ENCODE results near the gene CAPN8.

Gene CAPN8

DNA sequence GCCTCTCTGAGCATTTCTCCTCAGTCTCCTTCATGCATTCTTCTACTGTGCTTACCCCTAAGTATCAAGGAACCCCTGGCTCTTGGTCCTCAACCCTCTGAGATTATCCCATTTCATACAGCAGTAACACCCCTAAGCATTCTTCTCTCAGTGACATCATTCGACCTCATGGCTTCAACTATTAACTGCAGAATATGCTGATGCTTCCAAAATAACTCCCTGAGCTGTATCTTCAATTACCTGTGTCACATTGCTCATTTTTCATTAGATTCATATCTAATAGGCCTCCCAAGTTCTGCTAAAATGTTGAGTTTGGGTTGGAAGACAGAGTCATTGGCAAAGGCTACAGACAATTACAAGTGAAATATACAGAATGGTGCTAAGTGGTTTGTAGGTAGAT, 7.5 kb downstream of the CAPN8 start:
- no peak for DNase-seq

DNA sequence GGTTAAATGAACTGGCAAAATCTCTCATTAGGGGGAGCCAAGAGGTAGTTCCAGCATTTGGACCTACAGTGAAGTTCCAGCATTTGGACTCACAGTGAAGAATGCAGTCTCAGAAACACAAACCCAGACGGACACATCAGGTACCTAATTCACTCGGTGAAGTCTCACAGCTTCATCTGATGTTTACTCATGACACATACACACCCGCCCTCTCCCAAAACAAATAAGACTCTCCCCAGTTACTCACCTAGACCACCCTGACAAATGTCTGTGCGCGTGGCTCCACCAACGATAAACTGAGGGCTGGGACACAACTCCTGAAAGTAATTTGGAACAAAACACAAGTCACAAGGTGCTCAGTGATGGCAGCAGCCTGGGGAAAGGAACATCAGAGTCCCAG, 11.4 kb downstream of the CAPN8 start:
- peak in 1 of 56 donors; percentile 6 for DNase-seq

DNA sequence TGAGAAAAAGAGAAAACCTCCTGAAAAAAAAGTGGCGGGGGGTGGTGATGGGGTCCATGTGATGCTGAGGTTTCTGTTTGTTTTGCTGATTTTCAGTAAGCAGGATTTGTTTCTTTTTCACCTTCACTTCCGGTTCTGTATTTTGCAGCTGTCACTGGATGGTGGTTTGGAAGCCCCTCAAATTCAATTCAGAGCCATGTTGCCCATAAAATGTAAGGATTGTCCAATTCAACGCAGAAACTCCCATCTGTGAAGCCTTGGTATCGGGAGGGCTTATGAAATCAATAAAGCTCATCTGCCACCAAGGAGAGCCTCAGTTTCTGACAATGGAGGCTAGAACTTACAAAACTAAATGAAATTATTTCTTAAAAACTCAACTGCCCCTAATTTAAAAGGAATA, 12.1 kb downstream of the CAPN8 start:
- no peak for DNase-seq

GRCh38 chr1:223653015-223653414, 12.5 kb downstream of the CAPN8 start:
- peak in 3 of 56 donors; percentile 23 to 33 (median 25) for DNase-seq

DNA sequence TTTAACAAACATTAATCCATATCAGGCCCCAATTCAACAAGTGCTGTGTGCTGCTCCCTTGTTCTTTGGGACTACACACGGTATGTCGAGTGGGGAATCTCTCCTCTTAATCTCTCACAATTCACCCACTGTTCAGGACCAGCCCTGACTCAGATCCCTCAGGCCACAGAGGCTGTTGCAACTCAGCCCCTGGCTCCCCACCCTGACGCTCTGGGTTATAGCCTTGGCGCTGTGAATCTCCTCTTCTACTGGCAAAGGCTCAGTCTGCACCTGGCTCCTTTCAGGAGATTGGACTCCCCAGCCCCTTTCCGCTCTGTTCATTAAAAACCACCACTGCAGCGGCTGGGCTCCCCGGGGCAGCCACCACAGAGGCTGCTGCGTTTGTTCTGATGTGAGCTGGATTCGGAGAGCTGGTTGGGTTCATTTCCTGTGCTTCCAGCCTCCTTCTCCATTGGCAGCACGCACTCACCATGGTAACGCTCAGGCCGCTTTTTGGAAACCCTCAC, 13.0 kb downstream of the CAPN8 start:
- DNase-seq: peak in 32 of 56 donors; percentile 3 to 51 (median 20)

GRCh38 chr1:223651291-223651991, 14.1 kb downstream of the CAPN8 start:
- DNase-seq: no peak

- no peak for DNase-seq
Observed at GRCh38 chr1:223650465-223650864, 15.0 kb downstream of the CAPN8 start.

DNA sequence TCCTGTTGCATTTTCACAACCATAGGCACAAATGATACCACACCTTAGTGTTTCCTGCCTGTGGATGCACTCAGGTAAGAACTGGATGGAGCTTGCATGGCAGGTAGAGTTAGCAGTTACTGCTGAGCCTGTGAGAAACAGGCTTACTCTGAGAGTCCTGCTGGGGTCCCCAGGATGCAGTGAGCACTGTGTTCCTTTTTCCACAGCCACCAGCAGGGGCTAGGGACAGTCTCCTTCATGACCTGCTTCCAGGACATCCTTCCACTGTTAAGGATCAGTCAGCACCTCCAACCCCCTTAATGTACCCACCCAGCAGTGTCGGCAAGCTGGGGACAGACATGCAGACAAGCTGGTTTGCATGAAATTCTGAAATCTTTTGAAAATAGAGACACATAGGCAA, 16.3 kb downstream of the CAPN8 start:
- no peak for DNase-seq

GRCh38 chr1:223647249-223647648, 18.3 kb downstream of the CAPN8 start:
- DNase-seq: no peak

GRCh38 chr1:223645903-223646302, 19.6 kb downstream of the CAPN8 start:
- no peak for DNase-seq

DNA sequence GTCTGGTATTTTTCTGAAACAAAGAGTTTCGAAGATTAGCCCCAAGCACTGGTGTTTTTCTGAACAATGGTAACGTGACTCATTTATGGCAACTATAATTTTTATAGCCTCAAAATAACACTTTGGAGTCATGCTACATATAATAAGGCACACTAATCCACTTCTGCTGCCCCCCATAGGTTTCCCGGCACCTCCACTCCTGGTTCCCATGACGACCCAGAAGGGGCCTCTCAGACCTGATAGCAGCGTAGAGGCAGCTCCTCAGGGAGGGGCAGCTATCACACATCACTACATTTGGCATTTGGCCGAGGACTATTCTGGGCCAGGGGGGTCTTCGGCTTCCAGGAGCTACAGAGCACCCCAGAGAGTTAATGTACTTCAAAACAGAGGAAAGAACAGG, 23.3 kb downstream of the CAPN8 start:
- DNase-seq: no peak

DNA sequence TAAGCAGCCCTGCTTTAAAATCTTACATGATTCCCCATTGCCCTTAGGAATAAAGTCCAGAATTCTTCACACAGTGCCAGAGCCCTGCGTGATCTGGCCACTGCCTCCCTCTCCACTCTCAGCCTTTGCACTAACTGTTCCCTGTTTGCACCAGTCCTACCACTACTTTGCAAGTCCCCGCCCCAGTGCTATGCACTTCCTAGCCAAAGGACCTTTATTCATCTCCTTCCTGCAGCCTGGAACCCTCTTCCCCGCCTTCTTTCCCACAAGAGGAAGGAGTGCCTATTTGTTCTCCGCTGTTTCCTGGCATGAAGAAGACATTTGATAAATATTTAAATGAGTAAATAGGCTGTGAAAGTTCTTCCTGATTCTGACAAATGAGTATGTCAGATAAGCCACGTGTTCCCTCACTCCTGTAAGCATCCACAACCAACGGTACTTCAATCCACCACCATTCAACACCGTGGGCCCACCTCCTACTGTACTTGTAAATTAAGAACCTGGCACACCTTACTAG, 23.9 kb downstream of the CAPN8 start:
- no peak for DNase-seq

DNA sequence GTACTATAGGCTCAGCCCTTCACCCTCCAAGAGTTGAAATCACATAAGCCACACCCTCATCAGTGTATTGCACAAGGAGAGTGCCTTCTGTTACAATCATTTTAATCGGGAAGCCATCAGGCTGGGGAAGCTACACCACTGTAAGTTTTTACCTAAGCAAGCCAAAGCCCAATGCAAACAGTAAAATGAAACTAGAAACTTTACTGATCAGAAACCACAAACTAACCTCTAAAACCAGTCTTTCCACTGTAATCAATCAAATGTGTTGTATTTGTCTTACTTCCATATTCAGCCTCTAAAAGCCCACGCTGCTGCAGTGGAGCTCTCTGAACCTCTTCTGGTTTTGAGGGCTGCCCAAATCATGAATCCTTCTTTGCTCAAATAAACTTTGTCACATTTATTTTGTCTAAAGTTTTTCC, 26.2 kb downstream of the CAPN8 start:
- no peak for DNase-seq

GRCh38 chr1:223635236-223635635, 30.3 kb downstream of the CAPN8 start:
- DNase-seq: no peak

- DNase-seq: no peak
Observed at GRCh38 chr1:223634423-223634822, 31.1 kb downstream of the CAPN8 start.

GRCh38 chr1:223631956-223632355, 33.5 kb downstream of the CAPN8 start:
- DNase-seq: no peak

GRCh38 chr1:223631473-223631872, 34.0 kb downstream of the CAPN8 start:
- DNase-seq: peak in 1 of 56 donors; percentile 3

- no peak for DNase-seq
Observed at GRCh38 chr1:223629126-223629457, 36.4 kb downstream of the CAPN8 start.

- peak in 27 of 56 donors; percentile 2 to 60 (median 9) for DNase-seq
Observed at GRCh38 chr1:223628233-223629125, 37.0 kb downstream of the CAPN8 start.

- DNase-seq: no peak
Observed at GRCh38 chr1:223622132-223622842, 43.2 kb downstream of the CAPN8 start.

- DNase-seq: peak in 4 of 56 donors; percentile 2 to 13 (median 7)
Observed at GRCh38 chr1:223621312-223621734, 44.2 kb downstream of the CAPN8 start.

Data from nucleus accumbens (tissue), 56 donors.